ENCODE results near the gene DCTPP1.

DCTPP1 gene

DNA sequence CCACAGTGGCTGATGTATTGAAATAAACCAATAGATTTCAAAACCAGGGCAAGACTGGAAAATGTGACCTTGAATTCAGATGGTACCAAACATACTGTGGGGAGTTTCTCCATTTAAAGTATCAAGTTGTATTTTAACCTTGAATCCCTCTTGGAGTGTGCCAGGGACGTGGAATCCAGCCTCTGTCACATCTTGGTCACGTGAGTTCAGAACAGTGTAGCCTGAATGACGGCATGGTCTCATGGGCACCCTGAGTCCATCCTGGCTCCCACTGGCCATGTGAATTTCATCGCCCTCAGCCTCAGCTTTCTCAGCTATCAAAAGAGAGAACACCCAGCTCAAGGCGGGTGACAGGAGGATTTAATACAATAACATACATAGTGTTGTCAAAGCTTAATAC lies 15.7 kb downstream of the DCTPP1 start:
- no peak overlapping the region for H3K4me3 ChIP-seq (ENCODE audit: severe bottlenecking)
- H3K27ac ChIP-seq (ENCODE audit: poor library complexity, severe bottlenecking) = no peak overlapping the region
- no peak for TF ChIP-seq CTCF (IDR thresholded peaks at IDR 0.05; ENCODE audit: poor library complexity, severe bottlenecking)
- DNase-seq (ENCODE audit: low spot score) = no peak
- no peaks in the 10 kb centered on the region for H3K4me1 ChIP-seq (ENCODE audit: insufficient read depth, poor library complexity, severe bottlenecking)
- H3K36me3 ChIP-seq (ENCODE audit: low read depth) = peaks cover 21% of the 10 kb centered on the region
- H3K27me3 ChIP-seq (ENCODE audit: insufficient read depth, poor library complexity, severe bottlenecking) = no peaks in the 10 kb centered on the region
- no peak for ATAC-seq (ENCODE audit: low read depth)
- no peaks in the 10 kb centered on the region for H3K9me3 ChIP-seq (ENCODE audit: severe bottlenecking)

DNA sequence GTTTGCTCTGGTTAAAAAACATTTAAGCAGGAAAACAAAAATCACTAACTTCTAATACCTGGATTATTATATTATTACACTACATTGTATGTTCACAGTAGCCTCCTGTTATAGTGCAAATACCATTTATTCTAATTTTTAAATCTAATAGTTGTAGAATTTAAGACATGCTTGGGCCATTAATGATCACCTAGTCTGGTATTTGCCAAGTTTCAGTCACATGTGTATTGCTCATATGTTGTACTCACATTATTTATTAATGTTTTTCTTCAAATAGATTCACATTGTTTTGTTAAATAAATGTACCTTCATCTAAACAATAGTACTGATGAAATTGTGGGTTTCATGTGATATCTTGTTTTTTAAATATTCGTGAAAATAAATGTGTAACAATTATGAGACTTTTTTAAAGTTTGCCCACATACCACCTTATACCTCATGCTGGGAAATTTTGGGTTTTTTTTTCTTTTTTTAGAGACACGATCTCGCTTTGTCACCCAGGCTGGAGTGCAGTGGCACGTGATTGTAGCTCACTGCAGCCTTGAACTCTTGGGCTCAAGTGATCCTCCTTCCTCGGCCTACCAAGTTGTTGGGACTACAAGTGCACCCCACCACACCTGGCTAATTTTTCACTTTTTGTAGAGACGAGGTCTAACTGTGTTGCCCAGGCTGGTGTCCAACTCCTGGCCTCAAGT lies 16.6 kb downstream of the DCTPP1 start:
- Histone ChIP-seq H3K4me1 (ENCODE audit: insufficient read depth, poor library complexity, severe bottlenecking) (no peaks in the 10 kb centered on the region), H3K27me3 (ENCODE audit: insufficient read depth, poor library complexity, severe bottlenecking) (no peaks in the 10 kb centered on the region), H3K27ac (ENCODE audit: poor library complexity, severe bottlenecking) (no peak overlapping the region), H3K9me3 (ENCODE audit: severe bottlenecking) (no peaks in the 10 kb centered on the region), H3K36me3 (ENCODE audit: low read depth) (peaks cover 29% of the 10 kb centered on the region), H3K4me3 (ENCODE audit: severe bottlenecking) (no peak overlapping the region)
- no peak for ATAC-seq (ENCODE audit: low read depth)
- TF ChIP-seq CTCF (IDR thresholded peaks at IDR 0.05; ENCODE audit: poor library complexity, severe bottlenecking) = no peak
- DNase-seq (ENCODE audit: low spot score) = no peak

- peak; percentile 95 for TF ChIP-seq CTCF (IDR thresholded peaks at IDR 0.05; ENCODE audit: poor library complexity, severe bottlenecking)
- no peaks in the 10 kb centered on the region for H3K9me3 ChIP-seq (ENCODE audit: severe bottlenecking)
- H3K4me3 ChIP-seq (ENCODE audit: severe bottlenecking) = no peak overlapping the region
- H3K27me3 ChIP-seq (ENCODE audit: insufficient read depth, poor library complexity, severe bottlenecking) = no peaks in the 10 kb centered on the region
- H3K4me1 ChIP-seq (ENCODE audit: insufficient read depth, poor library complexity, severe bottlenecking) = no peaks in the 10 kb centered on the region
- DNase-seq (ENCODE audit: low spot score) (peak; percentile 77), ATAC-seq (ENCODE audit: low read depth) (peak; percentile 72)
- H3K36me3 ChIP-seq (ENCODE audit: low read depth) = peaks cover 31% of the 10 kb centered on the region
- peak overlapping the region; percentile 14 for H3K27ac ChIP-seq (ENCODE audit: poor library complexity, severe bottlenecking)
Measured at GRCh38 chr16:30409125-30410060, 20.4 kb downstream of the DCTPP1 start.

GRCh38 chr16:30407804-30408534 lies 21.9 kb downstream of the DCTPP1 start:
- DNase-seq (ENCODE audit: low spot score) (no peak), ATAC-seq (ENCODE audit: low read depth) (peak; percentile 9; the same call in 1 of the 3 replicates)
- Histone ChIP-seq H3K4me3 (ENCODE audit: severe bottlenecking) (peak overlapping the region; percentile 62), H3K27ac (ENCODE audit: poor library complexity, severe bottlenecking) (peak overlapping the region; percentile 41), H3K9me3 (ENCODE audit: severe bottlenecking) (no peaks in the 10 kb centered on the region), H3K4me1 (ENCODE audit: insufficient read depth, poor library complexity, severe bottlenecking) (no peaks in the 10 kb centered on the region), H3K36me3 (ENCODE audit: low read depth) (peaks cover 26% of the 10 kb centered on the region), H3K27me3 (ENCODE audit: insufficient read depth, poor library complexity, severe bottlenecking) (no peaks in the 10 kb centered on the region)
- no peak for TF ChIP-seq CTCF (IDR thresholded peaks at IDR 0.05; ENCODE audit: poor library complexity, severe bottlenecking)

Measured in RWPE2 (cell line).